Hepatocyte (in vitro differentiated cells): ENCODE measurements around the gene WIPF3.

Experiments used
- CTCF ChIP-seq: fragments of 200-600 bp; sonication (generic); IDR thresholded peaks from 2 replicates; pipeline ENCODE4 v1.5.1; 2016; ENCODE audit warnings: antibody characterized with exemption, mild to moderate bottlenecking; ENCODE audit not compliant: poor library complexity
- EZH2phosphoT487 ChIP-seq: fragments of 200-600 bp; sonication (generic); IDR thresholded peaks from one replicate; pipeline ENCODE4 v1.6.1; 2018; ENCODE audit warnings: antibody characterized with exemption, mild to moderate bottlenecking, low read depth, moderate library complexity; ENCODE audit not compliant: unreplicated experiment, severe bottlenecking

DNA sequence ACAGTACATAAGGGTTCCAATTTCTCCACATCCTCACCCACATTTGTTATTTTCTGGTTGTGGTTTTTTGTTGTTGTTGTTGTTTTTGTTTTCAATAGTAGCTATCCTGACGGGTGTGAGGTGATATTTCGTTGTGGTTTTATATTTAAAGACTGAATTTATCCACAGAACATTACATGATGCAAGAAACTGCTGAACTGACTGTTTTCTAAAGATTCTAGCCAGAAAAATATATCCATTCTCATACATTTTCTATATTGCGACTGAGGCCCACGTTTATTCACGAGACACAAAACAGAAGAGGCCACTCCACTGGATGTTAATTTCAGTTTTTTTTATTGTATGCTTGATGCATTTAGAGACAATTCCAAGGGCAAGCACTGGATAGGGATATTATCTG is 113.5 kb downstream of the WIPF3 start:
- TF ChIP-seq CTCF = no peak
- no peak for TF ChIP-seq EZH2phosphoT487
